ENCODE results near the gene FAF2. TPM values are rescaled to one million over a fixed set of nuclear protein-coding genes. Genes with fewer than 3 reads are reported as not detected.

FAF2 gene
- total RNA-seq, 2 experiments from 2014 or later = 34.4 to 34.6 TPM

- no peak overlapping the region for H3K4me3 Mint-ChIP-seq
- no peak overlapping the region for H3K27ac Mint-ChIP-seq
- intact Hi-C loops (cut with micrococcal nuclease) = loop anchor here (5.0 kb wide), 1 partner anchor 787 kb away; the partner anchor contains the start of gene HRH2
- no peak for DNase-seq
- H3K27me3 Mint-ChIP-seq = peaks cover 2% of the 10 kb centered on the region
- ChIA-PET CTCF (no interaction called here), POLR2A (no interaction called here)
- no peaks in the 10 kb centered on the region for H3K9me3 Mint-ChIP-seq
- peaks cover 6% of the 10 kb centered on the region for H3K36me3 Mint-ChIP-seq
- peaks cover 12% of the 10 kb centered on the region for H3K4me1 Mint-ChIP-seq (ENCODE audit: low read depth)
Observed at GRCh38 chr5:176444742-176445141, 3.4 kb upstream of the FAF2 start.

GRCh38 chr5:176446028-176446665 lies 2.0 kb upstream of the FAF2 start:
- POLR2A ChIA-PET = interaction anchor here (2.7 kb wide), 1 partner anchor 91 kb away, joined by 12 read pairs; the partner anchor contains the start of gene RNF44
- Mint-ChIP-seq H3K4me1 (ENCODE audit: low read depth) (peaks cover 21% of the 10 kb centered on the region), H3K27me3 (no peaks in the 10 kb centered on the region), H3K9me3 (no peaks in the 10 kb centered on the region), H3K36me3 (peaks cover 6% of the 10 kb centered on the region), H3K4me3 (no peak overlapping the region), H3K27ac (no peak overlapping the region)
- no peak for DNase-seq
- intact Hi-C loops (cut with micrococcal nuclease) = loop anchor here (5.0 kb wide), 1 partner anchor 789 kb away; the partner anchor contains the start of gene HRH2
- CTCF ChIA-PET = interaction anchor here (1.2 to 5.7 kb wide), 3 partner anchors 29 to 91 kb away, joined by 4 to 49 read pairs (median 33); partner anchors contain the start of genes CLTB and RNF44

GRCh38 chr5:176446884-176447590 lies 1.1 kb upstream of the FAF2 start:
- H3K36me3 Mint-ChIP-seq = peaks cover 6% of the 10 kb centered on the region
- H3K27ac Mint-ChIP-seq = peak overlapping the region; percentile 98
- no peaks in the 10 kb centered on the region for H3K9me3 Mint-ChIP-seq
- no peaks in the 10 kb centered on the region for H3K27me3 Mint-ChIP-seq
- peak overlapping the region; percentile 97 for H3K4me3 Mint-ChIP-seq
- ChIA-PET CTCF (interaction anchor here (0.6 to 5.7 kb wide), 27 partner anchors 8 to 539 kb away, joined by 3 to 49 read pairs (median 3); partner anchors contain the start of genes CLTB, NOP16, RNF44 and TSPAN17), POLR2A (interaction anchor here (0.7 to 2.7 kb wide), 7 partner anchors 9 to 96 kb away, joined by 3 to 13 read pairs (median 6); partner anchors contain the start of genes CLTB, HIGD2A, NOP16 and RNF44)
- H3K4me1 Mint-ChIP-seq (ENCODE audit: low read depth) = peaks cover 21% of the 10 kb centered on the region
- peak; percentile 16 for DNase-seq
- intact Hi-C loops (cut with micrococcal nuclease) = loop anchor here (5.0 kb wide), 1 partner anchor 790 kb away; the partner anchor contains the start of gene HRH2

- peak overlapping the region; percentile 97 for H3K4me3 Mint-ChIP-seq
- no peaks in the 10 kb centered on the region for H3K9me3 Mint-ChIP-seq
- intact Hi-C loops (cut with micrococcal nuclease) = loop anchor here (5.0 kb wide), 1 partner anchor 790 kb away; the partner anchor contains the start of gene HRH2
- peaks cover 6% of the 10 kb centered on the region for H3K36me3 Mint-ChIP-seq
- H3K27ac Mint-ChIP-seq = peak overlapping the region; percentile 98
- ChIA-PET POLR2A (interaction anchor here (0.7 to 2.7 kb wide), 7 partner anchors 9 to 95 kb away, joined by 3 to 13 read pairs (median 6); partner anchors contain the start of genes CLTB, HIGD2A, NOP16 and RNF44), CTCF (interaction anchor here (0.6 to 5.7 kb wide), 27 partner anchors 9 to 539 kb away, joined by 3 to 49 read pairs (median 3); partner anchors contain the start of genes CLTB, NOP16, RNF44 and TSPAN17)
- no peak for DNase-seq
- no peaks in the 10 kb centered on the region for H3K27me3 Mint-ChIP-seq
- peaks cover 23% of the 10 kb centered on the region for H3K4me1 Mint-ChIP-seq (ENCODE audit: low read depth)
Observed at GRCh38 chr5:176447591-176447977, 601 bp upstream of the FAF2 start.

GRCh38 chr5:176450077-176450476 lies 1.9 kb downstream of the FAF2 start:
- Mint-ChIP-seq H3K27ac (no peak overlapping the region), H3K27me3 (no peaks in the 10 kb centered on the region), H3K4me3 (no peak overlapping the region), H3K9me3 (no peaks in the 10 kb centered on the region), H3K36me3 (peaks cover 12% of the 10 kb centered on the region), H3K4me1 (ENCODE audit: low read depth) (peaks cover 29% of the 10 kb centered on the region)
- intact Hi-C loops (cut with micrococcal nuclease) = no loop called here
- CTCF ChIA-PET = interaction anchor here (0.6 to 5.7 kb wide), 3 partner anchors 14 to 124 kb away, joined by 4 to 49 read pairs (median 5); partner anchors contain the start of gene CLTB
- POLR2A ChIA-PET = interaction anchor here (0.6 kb wide), 1 partner anchor 9 kb away, joined by 3 read pairs; no protein-coding TSS in a partner anchor
- DNase-seq = no peak

GRCh38 chr5:176454724-176455394 lies 6.7 kb downstream of the FAF2 start:
- POLR2A ChIA-PET = no interaction called here
- peaks cover 31% of the 10 kb centered on the region for H3K4me1 Mint-ChIP-seq (ENCODE audit: low read depth)
- no peaks in the 10 kb centered on the region for H3K9me3 Mint-ChIP-seq
- intact Hi-C loops (cut with micrococcal nuclease) = no loop called here
- H3K27ac Mint-ChIP-seq = no peak overlapping the region
- H3K27me3 Mint-ChIP-seq = no peaks in the 10 kb centered on the region
- peaks cover 10% of the 10 kb centered on the region for H3K36me3 Mint-ChIP-seq
- H3K4me3 Mint-ChIP-seq = no peak overlapping the region
- CTCF ChIA-PET = no interaction called here
- DNase-seq = no peak

GRCh38 chr5:176458904-176459561 lies 10.8 kb downstream of the FAF2 start:
- Mint-ChIP-seq H3K36me3 (peaks cover 10% of the 10 kb centered on the region), H3K4me3 (no peak overlapping the region)
- intact Hi-C loops (cut with micrococcal nuclease) = no loop called here

GRCh38 chr5:176461349-176461748 lies 13.2 kb downstream of the FAF2 start:
- intact Hi-C loops (cut with micrococcal nuclease) = no loop called here
- Mint-ChIP-seq H3K4me1 (ENCODE audit: low read depth) (peaks cover 22% of the 10 kb centered on the region), H3K27me3 (no peaks in the 10 kb centered on the region), H3K36me3 (peaks cover 5% of the 10 kb centered on the region), H3K9me3 (no peaks in the 10 kb centered on the region), H3K27ac (no peak overlapping the region), H3K4me3 (no peak overlapping the region)
- CTCF ChIA-PET = no interaction called here
- POLR2A ChIA-PET = no interaction called here
- no peak for DNase-seq

More at GRCh38 chr5:176458904-176459561, 10.8 kb downstream of the FAF2 start:
- ChIA-PET POLR2A (interaction anchor here (0.5 kb wide), 1 partner anchor 9 kb away, joined by 3 read pairs; no protein-coding TSS in a partner anchor), CTCF (no interaction called here)
- H3K27ac Mint-ChIP-seq = no peak overlapping the region
- H3K9me3 Mint-ChIP-seq = no peaks in the 10 kb centered on the region
- H3K4me1 Mint-ChIP-seq (ENCODE audit: low read depth) = peaks cover 25% of the 10 kb centered on the region
- no peak for DNase-seq
- H3K27me3 Mint-ChIP-seq = no peaks in the 10 kb centered on the region

GRCh38 chr5:176463113-176463764 lies 15.1 kb downstream of the FAF2 start:
- Mint-ChIP-seq H3K27ac (no peak overlapping the region), H3K4me3 (no peak overlapping the region), H3K36me3 (peaks cover 1% of the 10 kb centered on the region), H3K27me3 (no peaks in the 10 kb centered on the region), H3K9me3 (no peaks in the 10 kb centered on the region), H3K4me1 (ENCODE audit: low read depth) (peaks cover 24% of the 10 kb centered on the region)
- intact Hi-C loops (cut with micrococcal nuclease) = no loop called here
- CTCF ChIA-PET = interaction anchor here (1.4 to 2.0 kb wide), 2 partner anchors 16 to 47 kb away, joined by 4 to 5 read pairs; partner anchors contain the start of gene CLTB
- POLR2A ChIA-PET = no interaction called here
- no peak for DNase-seq

- Mint-ChIP-seq H3K27ac (no peak overlapping the region), H3K9me3 (no peaks in the 10 kb centered on the region), H3K4me3 (no peak overlapping the region), H3K36me3 (peaks cover 1% of the 10 kb centered on the region), H3K4me1 (ENCODE audit: low read depth) (peaks cover 15% of the 10 kb centered on the region), H3K27me3 (no peaks in the 10 kb centered on the region)
- intact Hi-C loops (cut with micrococcal nuclease) = no loop called here
- CTCF ChIA-PET = interaction anchor here (2.9 kb wide), 1 partner anchor 18 kb away, joined by 11 read pairs; the partner anchor contains the start of gene FAF2
- no peak for DNase-seq
- POLR2A ChIA-PET = no interaction called here
Observed at GRCh38 chr5:176466245-176466871, 18.2 kb downstream of the FAF2 start.
